DMS114 treated with DMSO at 0.1 percent for 48 hours (cell line): ENCODE data around the gene SLC38A3.

Experiments
- DNase-seq: peaks from one replicate; lab custom pipeline; 2025; ENCODE audit not compliant: unreplicated experiment; lab: John Stamatoyannopoulos, UW

The SLC38A3 gene

DNA sequence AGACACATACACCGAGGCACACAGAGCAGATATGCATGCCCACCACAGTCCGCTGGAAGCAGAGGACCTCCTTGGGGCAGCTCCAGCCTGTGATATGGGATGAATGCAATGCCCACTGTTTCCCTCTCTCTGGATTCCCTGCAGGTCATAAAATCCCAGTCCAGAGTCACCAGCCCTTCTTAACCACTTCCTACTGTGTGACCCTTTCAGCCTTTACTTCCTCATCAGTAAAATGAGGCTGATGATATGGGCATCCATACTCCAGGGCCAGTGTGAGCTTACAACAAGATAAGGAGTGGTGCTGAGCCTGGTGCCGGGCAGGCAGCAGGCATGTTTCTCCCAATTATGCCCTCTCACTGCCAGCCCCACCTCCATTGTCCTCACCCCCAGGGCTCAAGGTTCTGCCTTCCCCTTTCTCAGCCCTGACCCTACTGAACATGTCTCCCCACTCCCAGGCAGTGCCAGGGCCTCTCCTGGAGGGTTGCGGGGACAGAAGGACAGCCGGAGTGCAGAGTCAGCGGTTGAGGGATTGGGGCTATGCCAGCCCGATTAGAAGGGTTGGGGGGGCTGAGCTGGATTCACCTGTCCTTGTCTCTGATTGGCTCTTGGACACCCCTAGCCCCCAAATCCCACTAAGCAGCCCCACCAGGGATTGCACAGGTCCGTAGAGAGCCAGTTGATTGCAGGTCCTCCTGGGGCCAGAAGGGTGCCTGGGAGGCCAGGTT is 14.0 kb upstream of the SLC38A3 start, which contains the start of gene GNAT1:
Gene GNAT1 (plus strand): TSS at position 675 of the 725 bp plus-strand sequence. CDS start 116 bp downstream, outside the sequence.
- no peak for DNase-seq

- no peak for DNase-seq
These were observed 12.9 kb upstream of the SLC38A3 start for GRCh38 chr3:50192124-50192523.

DNA sequence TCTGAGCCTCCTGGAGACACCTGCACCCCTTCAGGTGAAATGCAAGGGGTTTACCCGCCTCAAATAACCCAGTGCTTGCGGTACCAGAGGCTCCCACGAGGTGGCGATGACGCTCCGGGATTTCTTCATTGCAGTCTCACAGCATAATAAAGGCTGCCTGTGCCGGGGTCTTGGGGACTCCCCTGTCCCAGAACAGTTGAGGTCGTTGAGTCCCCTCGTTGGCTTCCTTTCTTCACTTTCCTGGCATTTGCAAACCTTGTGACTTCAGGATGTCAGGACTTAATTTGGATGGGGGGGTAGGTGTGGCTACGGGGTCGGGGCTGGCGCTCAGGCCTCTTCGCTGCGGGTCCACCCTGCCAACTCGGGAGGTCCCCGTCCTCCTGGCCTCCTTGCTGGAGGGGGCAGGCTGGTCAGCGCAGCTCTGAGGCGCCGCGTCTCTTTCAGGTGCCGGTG is 12.4 kb upstream of the SLC38A3 start:
- DNase-seq = no peak

- DNase-seq = no peak
These were observed 11.8 kb upstream of the SLC38A3 start for GRCh38 chr3:50193286-50193685.

- DNase-seq = no peak
These were observed 11.3 kb upstream of the SLC38A3 start for GRCh38 chr3:50193746-50194127.

GRCh38 chr3:50194128-50194902 is 10.8 kb upstream of the SLC38A3 start:
- no peak for DNase-seq

- DNase-seq = no peak
These were observed 10.1 kb upstream of the SLC38A3 start for GRCh38 chr3:50194903-50195500.

DNA sequence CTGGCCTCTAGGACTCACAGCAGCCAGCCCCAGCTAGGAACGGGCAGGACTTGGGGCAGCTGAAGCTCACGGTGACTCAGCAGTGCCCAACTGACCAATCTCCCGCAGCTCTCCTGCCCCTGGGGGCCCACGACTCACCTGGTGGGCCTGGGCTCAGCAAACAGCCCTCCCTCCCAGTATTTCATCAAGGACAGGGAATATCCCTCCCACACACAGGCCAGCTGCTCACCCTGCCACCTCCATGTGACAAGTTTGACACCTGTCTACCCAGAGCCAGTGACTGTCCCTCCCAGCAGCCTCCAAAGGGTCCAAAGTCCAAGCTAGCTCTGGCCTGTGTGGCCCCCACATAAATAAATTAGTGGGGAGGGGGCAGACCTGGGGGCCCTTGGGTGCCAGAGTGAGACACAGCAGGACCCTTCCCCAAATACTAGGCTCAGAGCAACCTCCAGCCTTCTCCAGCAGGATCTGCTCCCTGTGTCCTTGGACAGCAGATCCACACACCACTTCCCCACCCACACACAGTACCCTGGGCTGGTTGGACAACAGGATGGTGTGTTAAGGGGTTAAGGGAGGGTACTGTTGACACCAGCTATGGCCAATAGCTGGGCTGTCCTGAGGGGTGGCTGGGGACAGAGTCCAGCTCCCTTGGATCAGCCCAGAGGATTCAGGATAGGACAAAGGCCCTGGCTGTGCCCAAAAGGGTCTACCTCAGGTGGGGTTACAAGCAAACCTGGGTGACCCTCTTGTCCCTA is 9.4 kb upstream of the SLC38A3 start:
- no peak for DNase-seq

DNA sequence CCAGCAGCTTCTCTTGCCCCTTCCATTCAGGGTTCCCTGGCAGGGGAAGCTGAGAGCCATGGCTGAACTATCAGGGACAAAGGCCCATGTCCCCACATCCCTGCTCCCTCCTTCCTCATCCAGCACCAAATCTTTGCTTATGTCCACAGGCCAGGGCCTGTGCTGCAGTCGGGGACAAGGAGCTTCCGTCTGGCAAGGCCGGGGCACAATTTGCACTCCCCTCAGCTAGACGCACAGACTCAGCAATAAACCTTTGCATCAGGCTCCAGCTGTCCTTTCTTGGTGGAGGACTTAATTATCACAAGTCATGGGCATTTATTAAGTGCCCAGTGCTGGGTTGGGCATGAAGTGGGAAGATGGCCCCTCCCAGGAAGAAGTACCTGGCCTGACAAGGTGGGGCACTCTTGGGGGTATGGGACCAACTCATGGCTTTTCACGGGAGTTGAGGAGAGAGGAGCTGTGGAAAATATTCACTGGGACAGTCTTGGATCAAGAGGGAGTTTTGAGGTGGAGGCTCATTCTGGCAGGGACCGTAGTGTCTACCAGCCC is 8.7 kb upstream of the SLC38A3 start:
- no peak for DNase-seq

DNA sequence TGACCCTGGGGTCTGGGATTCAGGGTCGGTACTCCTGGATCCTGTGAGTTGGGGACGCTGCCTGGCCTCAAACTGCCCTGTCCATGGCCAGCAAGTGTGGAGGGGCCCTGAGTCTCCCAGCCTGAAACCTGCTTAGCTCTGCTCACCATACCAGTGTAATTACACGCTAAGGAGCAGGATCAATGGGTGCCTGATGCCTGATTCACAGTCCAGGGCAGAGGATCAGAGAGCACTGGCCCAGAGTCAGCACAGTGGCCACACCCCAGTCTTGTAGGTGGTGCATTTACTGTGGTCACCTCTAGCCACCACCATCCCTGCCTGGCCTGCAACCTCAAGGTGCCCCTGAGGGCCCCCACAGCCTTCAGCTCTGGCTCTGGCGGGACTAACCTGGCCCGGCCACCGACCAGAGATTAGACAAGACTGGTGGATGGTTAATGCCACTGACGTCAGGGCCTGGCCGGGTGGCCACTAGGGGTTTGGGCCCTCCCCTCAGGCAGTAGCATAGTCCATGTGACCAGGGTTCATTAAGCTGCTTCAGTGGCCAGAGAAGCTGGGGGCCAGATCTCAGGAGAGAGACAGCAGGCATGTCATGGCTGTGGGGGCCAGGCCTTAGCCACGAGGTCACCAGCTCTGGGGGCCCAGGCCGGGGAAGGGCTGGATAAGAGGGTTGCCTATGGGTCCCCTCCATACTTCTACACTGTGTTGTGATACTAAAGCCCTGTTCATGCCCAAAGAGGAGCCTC is 3.3 kb upstream of the SLC38A3 start:
- DNase-seq = no peak

- DNase-seq = no peak
These were observed 2.5 kb upstream of the SLC38A3 start for GRCh38 chr3:50202353-50203112.

- no peak for DNase-seq
These were observed 1.8 kb upstream of the SLC38A3 start for GRCh38 chr3:50203113-50203808.

- no peak for DNase-seq
These were observed 965 bp upstream of the SLC38A3 start for GRCh38 chr3:50203809-50204803.

- DNase-seq = no peak
These were observed 574 bp downstream of the SLC38A3 start for GRCh38 chr3:50205413-50206276.

- DNase-seq = no peak
These were observed 2.4 kb downstream of the SLC38A3 start for GRCh38 chr3:50207359-50208042.

GRCh38 chr3:50208677-50209344 is 3.7 kb downstream of the SLC38A3 start:
- no peak for DNase-seq
